GM19463 (cell line): ENCODE results near the gene DEFB108B.
"Not testable (repeated sequence)": the region's sequence is repeated elsewhere in the genome, so short reads cannot be mapped to it uniquely, and the experiment has no call there.

Experiments used
- ATAC-seq: cut with Tn5 transposase; IDR thresholded peaks from one replicate; pipeline ENCODE4 v1.9.1; 2021; ENCODE audit warnings: mild to moderate bottlenecking, moderate library complexity; ENCODE audit not compliant: unreplicated experiment

The DEFB108B gene

DNA sequence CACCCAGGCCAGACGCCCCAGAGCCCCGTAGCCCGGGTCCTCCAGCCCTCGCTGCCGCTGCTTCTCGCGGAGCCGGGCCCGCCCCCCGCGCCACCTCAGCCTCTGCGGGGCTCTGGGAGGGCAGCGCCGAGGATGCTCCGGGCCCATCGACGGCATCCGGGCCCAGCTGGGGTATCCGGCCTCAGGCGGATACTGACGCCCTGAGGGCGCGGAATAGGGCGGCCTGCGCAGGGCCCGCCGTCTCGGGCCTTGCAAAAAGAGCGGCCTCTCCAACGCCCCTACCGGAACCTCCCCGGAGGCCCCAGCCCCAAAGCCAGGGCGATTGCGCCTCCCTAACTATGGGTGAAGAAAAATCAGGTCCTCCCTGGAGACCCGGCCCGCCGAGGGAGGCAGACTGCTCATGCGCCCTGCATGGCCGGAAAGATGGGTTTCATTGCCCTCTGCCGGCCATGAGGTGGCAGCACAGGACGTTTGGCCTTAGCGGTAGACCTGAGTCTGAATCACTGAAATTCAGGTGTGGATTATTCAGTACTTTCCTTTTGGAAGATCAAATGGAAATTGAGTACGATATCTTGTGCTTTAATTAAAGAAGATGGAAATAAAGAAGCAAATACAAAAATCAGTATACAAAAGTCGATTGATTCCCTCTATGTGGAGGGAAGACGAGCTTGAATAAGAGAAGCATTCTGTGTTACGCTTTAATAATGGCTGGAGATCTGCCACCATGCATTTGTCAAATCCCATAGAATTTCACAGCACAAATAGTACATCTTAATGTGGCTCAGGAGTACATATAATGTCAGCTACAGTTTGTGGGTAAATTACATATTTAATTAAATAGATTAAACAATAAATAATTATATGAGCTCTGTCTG is 19.3 kb upstream of the DEFB108B start:
- not testable (repeated sequence) for ATAC-seq

DNA sequence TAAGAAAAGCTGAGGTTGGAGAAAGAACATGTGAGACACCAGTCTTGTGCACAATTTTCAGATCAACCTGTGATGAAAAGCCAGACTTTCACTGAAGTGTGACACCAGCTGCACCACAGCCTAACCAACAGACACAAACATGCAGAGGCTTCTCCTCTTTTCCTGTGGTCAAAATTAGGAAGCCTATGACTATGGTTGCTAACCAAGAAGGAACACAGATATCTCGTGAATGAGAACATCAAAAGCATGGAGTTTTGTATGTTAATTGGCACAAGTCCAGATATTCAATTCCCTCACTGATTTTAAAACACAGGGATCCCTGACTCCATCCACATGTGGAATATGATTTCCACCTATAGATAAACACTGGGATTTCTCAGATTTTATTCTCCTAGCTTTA is 11.5 kb upstream of the DEFB108B start:
- not testable (repeated sequence) for ATAC-seq

DNA sequence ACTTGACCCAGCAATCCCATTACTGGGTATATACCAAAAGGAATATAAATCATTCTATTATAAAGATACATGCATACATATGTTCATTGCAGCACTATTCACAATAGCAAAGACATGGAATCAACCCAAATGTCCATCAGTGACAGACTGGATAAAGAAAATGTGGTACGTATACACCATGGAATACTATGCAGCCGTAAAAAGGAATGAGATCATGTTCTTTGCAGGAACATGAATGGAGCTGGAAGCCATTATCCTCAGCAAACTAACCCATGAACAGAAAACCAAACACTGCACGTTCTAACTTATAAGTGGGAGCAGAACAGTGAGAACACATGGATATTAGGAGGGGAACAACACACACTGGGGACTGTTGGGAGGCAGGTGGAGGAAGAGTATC is 3.8 kb upstream of the DEFB108B start:
- ATAC-seq: not testable (repeated sequence)

DNA sequence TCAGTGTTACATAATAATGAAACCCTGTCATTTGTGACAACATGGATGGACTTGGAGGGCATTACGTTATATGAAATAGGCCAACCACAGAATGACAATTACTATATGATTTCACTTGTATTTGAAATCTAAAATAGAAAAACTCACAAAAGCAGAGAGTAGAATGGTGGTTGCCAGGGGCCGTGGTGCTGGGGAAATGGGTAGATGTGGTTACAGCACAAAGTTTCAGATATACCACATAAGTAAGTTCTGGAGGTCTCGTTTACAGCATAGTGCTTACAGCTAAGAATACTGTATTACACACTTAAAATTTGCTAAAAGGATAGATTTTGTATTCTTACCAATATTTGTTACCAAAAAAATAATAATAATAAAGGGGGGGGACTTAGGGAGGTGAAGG is 3.3 kb upstream of the DEFB108B start:
- ATAC-seq: not testable (repeated sequence)

GRCh38 chr11:71842720-71843119 is 9.7 kb downstream of the DEFB108B start:
- ATAC-seq: not testable (repeated sequence)

DNA sequence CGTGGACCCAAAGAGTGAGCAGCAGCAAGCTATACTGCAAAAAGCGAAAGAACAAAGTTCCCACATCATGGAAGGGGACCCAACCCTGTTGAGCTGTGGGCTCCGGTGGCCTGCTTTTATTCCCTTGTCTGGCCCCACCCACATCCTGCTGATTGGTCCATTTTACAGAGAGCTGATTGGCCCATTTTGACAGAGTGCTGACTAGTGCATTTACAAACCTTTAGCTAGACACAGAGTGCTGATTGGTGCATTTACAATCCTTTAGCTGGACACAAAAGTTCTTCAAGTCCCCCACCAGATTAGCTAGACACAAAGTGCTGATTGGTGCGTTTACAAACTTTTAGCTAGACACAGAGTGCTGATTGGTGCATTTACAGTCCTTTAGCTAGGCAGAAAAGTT is 10.4 kb downstream of the DEFB108B start:
- not testable (repeated sequence) for ATAC-seq

- no peak for ATAC-seq
Measured at GRCh38 chr11:71843858-71844257, 10.9 kb downstream of the DEFB108B start.

DNA sequence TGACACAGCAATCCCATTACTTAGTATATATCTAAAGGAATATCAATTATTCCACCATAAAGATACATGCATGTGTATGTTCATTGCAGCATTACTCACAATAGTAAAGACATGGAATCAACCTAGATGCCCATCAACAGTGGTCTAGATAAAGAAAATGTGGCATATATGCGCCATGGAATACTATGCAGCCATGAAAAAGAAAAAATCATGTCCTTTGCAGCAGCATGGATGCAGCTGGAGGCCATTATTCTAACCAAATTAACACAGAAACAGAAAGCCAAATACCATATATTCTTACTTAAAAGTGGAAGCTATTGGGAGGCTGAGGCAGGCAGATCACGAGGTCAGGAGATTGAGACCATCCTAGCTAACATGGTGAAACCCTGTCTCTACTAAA is 20.9 kb downstream of the DEFB108B start:
- ATAC-seq: not testable (repeated sequence)

- ATAC-seq: not testable (repeated sequence)
Measured at GRCh38 chr11:71855880-71856279, 22.9 kb downstream of the DEFB108B start.

DNA sequence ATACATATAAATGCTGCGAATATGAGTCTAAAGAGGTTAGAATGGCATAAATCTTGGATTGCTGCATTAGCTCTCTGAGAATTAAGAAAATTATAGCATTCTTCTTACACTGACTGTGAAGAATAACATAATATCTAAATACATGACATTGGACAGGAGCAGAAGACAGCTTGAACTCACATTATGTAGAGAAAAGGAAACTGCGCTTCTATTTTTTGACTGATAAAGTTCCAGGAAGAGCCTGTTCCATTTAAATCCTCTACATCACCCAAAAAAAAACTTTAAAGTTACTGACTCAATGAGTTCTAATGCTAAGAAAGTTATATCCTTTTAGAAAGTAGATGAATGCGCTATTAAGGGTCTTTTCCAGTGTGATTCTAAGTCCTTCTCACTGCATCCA is 27.8 kb downstream of the DEFB108B start:
- ATAC-seq: not testable (repeated sequence)

GRCh38 chr11:71863978-71864627 is 31.1 kb downstream of the DEFB108B start:
- not testable (repeated sequence) for ATAC-seq

GRCh38 chr11:71867209-71867608 is 34.2 kb downstream of the DEFB108B start:
- ATAC-seq: not testable (repeated sequence)

GRCh38 chr11:71869931-71870330 is 36.9 kb downstream of the DEFB108B start:
- not testable (repeated sequence) for ATAC-seq

GRCh38 chr11:71870661-71871060 is 37.7 kb downstream of the DEFB108B start:
- not testable (repeated sequence) for ATAC-seq

GRCh38 chr11:71876262-71876661 is 43.3 kb downstream of the DEFB108B start:
- not testable (repeated sequence) for ATAC-seq

DNA sequence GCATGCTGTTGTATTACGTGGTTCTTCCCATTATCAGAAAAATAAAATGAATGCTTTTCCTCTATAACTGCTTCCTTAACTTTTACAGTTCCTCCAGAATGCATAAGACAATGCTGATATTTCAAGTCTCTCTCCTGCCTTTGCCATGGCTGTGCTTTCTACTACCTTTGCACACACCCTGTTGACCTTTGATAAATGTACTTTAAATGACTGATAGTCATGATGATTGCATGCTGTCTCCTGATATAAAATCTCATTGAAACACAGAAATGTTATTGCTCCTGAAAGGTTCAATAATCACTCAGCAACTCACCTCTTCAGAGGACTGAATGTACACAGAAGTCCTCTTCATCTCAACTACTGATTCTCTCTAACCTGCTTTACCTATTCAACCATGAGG is 45.1 kb downstream of the DEFB108B start, which contains the start of gene DEFB131B:
Gene DEFB131B (plus strand): TSS at position 395 of the 400 bp plus-strand sequence. CDS start 0 bp downstream, at position 395.
- not testable (repeated sequence) for ATAC-seq

- not testable (repeated sequence) for ATAC-seq
Measured at GRCh38 chr11:71885806-71886205, 52.8 kb downstream of the DEFB108B start.
